Measurements from ENCODE around the gene APBB2.

The APBB2 gene

GRCh38 chr4:40881096-40881495 is 333.2 kb downstream of the APBB2 start:
- DNase-seq = no peak

GRCh38 chr4:40878548-40879055 is 335.7 kb downstream of the APBB2 start:
- no peak for DNase-seq

- DNase-seq = no peak
Observed at GRCh38 chr4:40877081-40877480, 337.3 kb downstream of the APBB2 start.

GRCh38 chr4:40875507-40876150 is 338.7 kb downstream of the APBB2 start:
- DNase-seq = no peak

- DNase-seq = no peak
Observed at GRCh38 chr4:40874901-40875300, 339.4 kb downstream of the APBB2 start.

- DNase-seq = no peak
Observed at GRCh38 chr4:40874331-40874730, 340.0 kb downstream of the APBB2 start.

GRCh38 chr4:40871695-40872250 is 342.6 kb downstream of the APBB2 start:
- no peak for DNase-seq

- DNase-seq = no peak
Observed at GRCh38 chr4:40870150-40870549, 344.2 kb downstream of the APBB2 start.

- DNase-seq = no peak
Observed at GRCh38 chr4:40865696-40866095, 348.6 kb downstream of the APBB2 start.

- DNase-seq = no peak
Observed at GRCh38 chr4:40864531-40864930, 349.8 kb downstream of the APBB2 start.

GRCh38 chr4:40858962-40859361 is 355.4 kb downstream of the APBB2 start:
- no peak for DNase-seq

- DNase-seq = no peak
Observed at GRCh38 chr4:40857956-40858355, 356.4 kb downstream of the APBB2 start.

GRCh38 chr4:40856840-40857362 is 357.4 kb downstream of the APBB2 start:
- peak; percentile 78 for DNase-seq

- DNase-seq = no peak
Observed at GRCh38 chr4:40856277-40856839, 358.0 kb downstream of the APBB2 start.

GRCh38 chr4:40850496-40850895 is 363.8 kb downstream of the APBB2 start:
- no peak for DNase-seq

GRCh38 chr4:40848940-40849339 is 365.4 kb downstream of the APBB2 start:
- DNase-seq = no peak

- no peak for DNase-seq
Observed at GRCh38 chr4:40848251-40848650, 366.1 kb downstream of the APBB2 start.

GRCh38 chr4:40846532-40846931 is 367.8 kb downstream of the APBB2 start:
- DNase-seq = no peak

- no peak for DNase-seq
Observed at GRCh38 chr4:40845154-40845835, 369.0 kb downstream of the APBB2 start.

GRCh38 chr4:40844261-40844660 is 370.1 kb downstream of the APBB2 start:
- no peak for DNase-seq

GRCh38 chr4:40843696-40844095 is 370.6 kb downstream of the APBB2 start:
- DNase-seq = no peak

GRCh38 chr4:40842725-40843423 is 371.5 kb downstream of the APBB2 start:
- no peak for DNase-seq

GRCh38 chr4:40842318-40842717 is 372.0 kb downstream of the APBB2 start:
- no peak for DNase-seq
